ENCODE data around the gene HOOK1. TPM values are rescaled to one million over a fixed set of nuclear protein-coding genes. Genes with fewer than 3 reads are reported as not detected.

Gene HOOK1
- total RNA-seq, 2 experiments from 2014 or later = 18.1 to 19.4 TPM

GRCh38 chr1:59767119-59767518 lies 47.6 kb upstream of the HOOK1 start:
- DNase-seq = no peak
- no peak for TF ChIP-seq CTCF (IDR thresholded peaks at IDR 0.05)
- no peaks in the 10 kb centered on the region for H3K9me3 Mint-ChIP-seq
- Histone ChIP-seq H3K4me3 (ENCODE audit: low read length) (no peak overlapping the region), H3K4me1 (ENCODE audit: insufficient read depth, low read length) (no peaks in the 10 kb centered on the region), H3K36me3 (ENCODE audit: insufficient read depth, low read length) (no peaks in the 10 kb centered on the region), H3K27ac (ENCODE audit: low read depth in 1 of 2, low read length in 2 of 2) (no peak overlapping the region), H3K9me3 (ENCODE audit: control insufficient read depth in 1 of 2, insufficient read depth in 1 of 2, low read length in 2 of 2) (no peaks in the 10 kb centered on the region), H3K27me3 (ENCODE audit: control insufficient read depth in 1 of 2, insufficient read depth in 2 of 2, low read length in 2 of 2) (no peaks in the 10 kb centered on the region)
- H3K27me3 Mint-ChIP-seq = no peaks in the 10 kb centered on the region
- ChIA-PET POLR2A (no interaction called here), CTCF (no interaction called here)
- H3K27ac Mint-ChIP-seq = no peak overlapping the region
- intact Hi-C loops (cut with DNase I, micrococcal nuclease) = no loop called here
- no peaks in the 10 kb centered on the region for H3K4me1 Mint-ChIP-seq (ENCODE audit: low read depth)
- H3K4me3 Mint-ChIP-seq = no peak overlapping the region
- no peaks in the 10 kb centered on the region for H3K36me3 Mint-ChIP-seq (ENCODE audit: low read depth)
- no peak for ATAC-seq (ENCODE audit: poor library complexity)

- Mint-ChIP-seq H3K36me3 (ENCODE audit: low read depth) (no peaks in the 10 kb centered on the region), H3K9me3 (no peaks in the 10 kb centered on the region), H3K4me3 (no peak overlapping the region), H3K27me3 (no peaks in the 10 kb centered on the region), H3K27ac (no peak overlapping the region), H3K4me1 (ENCODE audit: low read depth) (no peaks in the 10 kb centered on the region)
- Histone ChIP-seq H3K27ac (ENCODE audit: low read depth in 1 of 2, low read length in 2 of 2) (no peak overlapping the region), H3K4me3 (ENCODE audit: low read length) (no peak overlapping the region), H3K4me1 (ENCODE audit: insufficient read depth, low read length) (no peaks in the 10 kb centered on the region), H3K36me3 (ENCODE audit: insufficient read depth, low read length) (no peaks in the 10 kb centered on the region), H3K27me3 (ENCODE audit: control insufficient read depth in 1 of 2, insufficient read depth in 2 of 2, low read length in 2 of 2) (no peaks in the 10 kb centered on the region), H3K9me3 (ENCODE audit: control insufficient read depth in 1 of 2, insufficient read depth in 1 of 2, low read length in 2 of 2) (no peaks in the 10 kb centered on the region)
- intact Hi-C loops (cut with DNase I, micrococcal nuclease) = no loop called here
- no peak for ATAC-seq (ENCODE audit: poor library complexity)
- CTCF ChIA-PET = interaction anchor here (1.1 kb wide), 1 partner anchor 10 kb away, joined by 3 read pairs; no protein-coding TSS in a partner anchor
- POLR2A ChIA-PET = no interaction called here
- DNase-seq = no peak
- TF ChIP-seq CTCF (IDR thresholded peaks at IDR 0.05) = no peak
Observed at GRCh38 chr1:59768792-59769735, 45.7 kb upstream of the HOOK1 start.

- no peaks in the 10 kb centered on the region for H3K36me3 ChIP-seq (ENCODE audit: insufficient read depth, low read length)
- H3K9me3 ChIP-seq (ENCODE audit: control insufficient read depth in 1 of 2, insufficient read depth in 1 of 2, low read length in 2 of 2) = no peaks in the 10 kb centered on the region
- H3K27me3 ChIP-seq (ENCODE audit: control insufficient read depth in 1 of 2, insufficient read depth in 2 of 2, low read length in 2 of 2) = no peaks in the 10 kb centered on the region
- Mint-ChIP-seq H3K4me3 (no peak overlapping the region), H3K4me1 (ENCODE audit: low read depth) (no peaks in the 10 kb centered on the region), H3K9me3 (no peaks in the 10 kb centered on the region), H3K27ac (no peak overlapping the region), H3K36me3 (ENCODE audit: low read depth) (no peaks in the 10 kb centered on the region), H3K27me3 (no peaks in the 10 kb centered on the region)
- ATAC-seq (ENCODE audit: poor library complexity) (no peak), DNase-seq (no peak)
- TF ChIP-seq CTCF (IDR thresholded peaks at IDR 0.05) = no peak
- no peak overlapping the region for H3K4me3 ChIP-seq (ENCODE audit: low read length)
- H3K27ac ChIP-seq (ENCODE audit: low read depth in 1 of 2, low read length in 2 of 2) = no peak overlapping the region
- ChIA-PET POLR2A (no interaction called here), CTCF (no interaction called here)
- H3K4me1 ChIP-seq (ENCODE audit: insufficient read depth, low read length) = no peaks in the 10 kb centered on the region
- intact Hi-C loops (cut with DNase I, micrococcal nuclease) = no loop called here
Observed at GRCh38 chr1:59769736-59770095, 45.0 kb upstream of the HOOK1 start.

All from CD4-positive, alpha-beta T cell (primary cell).